Measurements from ENCODE around the gene DLG1. TPM values are rescaled to one million over a fixed set of nuclear protein-coding genes. Genes with fewer than 3 reads are reported as not detected.
A peak's percentile ranks its signal among the peaks of the same experiment; 100 is the strongest.

The DLG1 gene
- total and polyA plus RNA-seq, 4 experiments from 2014 or later = 21.4 to 92.1 (median 61.2) TPM

DNA sequence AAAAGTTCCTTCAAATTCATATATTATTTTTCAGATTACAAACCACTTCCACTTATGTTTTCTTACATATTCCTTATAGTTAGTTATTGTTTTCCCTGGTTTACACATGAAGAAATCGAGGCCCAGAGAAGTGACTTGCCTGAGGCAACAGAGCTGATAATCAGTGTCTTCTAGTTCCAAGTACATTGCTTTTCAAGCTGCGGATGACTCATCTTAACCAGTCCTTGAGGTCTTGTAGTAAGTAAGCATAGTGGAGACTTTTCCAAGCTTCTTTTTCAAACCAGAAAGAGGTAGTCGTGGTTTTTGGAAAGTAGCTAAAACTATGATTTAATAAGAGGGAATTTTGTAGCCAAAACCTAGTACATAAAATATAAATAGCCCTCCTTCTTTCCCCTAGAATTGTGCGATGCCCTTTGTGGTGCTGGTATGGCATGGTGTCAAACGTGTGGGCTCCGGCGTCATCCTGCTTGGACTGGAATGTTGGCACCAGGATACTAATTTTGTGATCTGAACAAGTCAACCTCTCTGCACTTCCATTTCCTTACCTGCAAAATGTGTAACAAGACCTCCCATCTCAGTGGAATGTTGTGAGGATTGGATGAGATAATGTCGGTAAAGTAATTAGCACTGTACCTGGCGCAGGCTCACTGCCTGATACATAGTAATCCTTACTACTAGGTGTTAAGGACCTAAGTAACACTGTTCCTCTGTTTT, 19.0 kb upstream of the DLG1 start:
- Histone ChIP-seq H3K36me3 (ENCODE audit: insufficient read depth, low read length) (no peaks in the 10 kb centered on the region), H3K27ac (ENCODE audit: low read depth, low read length) (no peak overlapping the region), H3K9me3 (ENCODE audit: control insufficient read depth in 1 of 2, low read length in 2 of 2) (no peaks in the 10 kb centered on the region), H3K4me1 (ENCODE audit: insufficient read depth, low read length) (no peaks in the 10 kb centered on the region), H3K4me3 (ENCODE audit: low read length in 2 of 2) (no peak overlapping the region), H3K27me3 (ENCODE audit: insufficient read depth, low read length) (no peaks in the 10 kb centered on the region)
- CTCF ChIA-PET (ENCODE audit: partially characterized antibody) = no interaction called here
- no peak for DNase-seq
- peaks cover 0 to 4% (median 0%) of the 10 kb centered on the region in 8 donors for H3K9me3 Mint-ChIP-seq
- no peaks in the 10 kb centered on the region for H3K4me1 Mint-ChIP-seq
- intact Hi-C loops (cut with micrococcal nuclease) = loop anchor here (10.0 kb wide), 1 partner anchor 67 kb away; no protein-coding TSS in a partner anchor
- no peak overlapping the region for H3K4me3 Mint-ChIP-seq
- peaks cover 12 to 18% of the 10 kb centered on the region in 2 donors for H3K27me3 Mint-ChIP-seq
- POLR2A ChIA-PET (ENCODE audit: partially characterized antibody) = interaction anchor here (0.6 kb wide), 1 partner anchor 1415 kb away, joined by 3 read pairs; no protein-coding TSS in a partner anchor
- H3K36me3 Mint-ChIP-seq = no peaks in the 10 kb centered on the region
- H3K27ac Mint-ChIP-seq = no peak overlapping the region

- no peak overlapping the region for H3K27ac Mint-ChIP-seq
Observed at GRCh38 chr3:197312431-197312830, 14.0 kb upstream of the DLG1 start.

DNA sequence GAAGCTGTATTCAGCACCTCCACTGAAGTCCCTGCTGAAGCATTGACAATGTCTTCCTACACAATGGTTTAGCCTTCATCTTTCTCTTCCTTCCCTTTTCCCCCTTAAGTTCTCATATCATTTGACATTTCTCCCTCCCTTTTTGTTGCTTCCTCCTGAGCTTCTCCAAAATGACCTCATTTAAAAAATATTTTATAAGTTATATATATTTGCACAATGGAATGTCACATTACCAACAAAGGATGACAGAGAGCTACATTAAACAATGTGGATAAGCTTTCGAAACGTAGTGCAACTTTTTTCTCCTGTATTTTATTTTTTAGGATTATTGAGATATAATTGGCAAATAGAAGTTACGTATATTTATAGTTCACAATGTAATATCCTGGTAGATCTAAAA, 13.2 kb upstream of the DLG1 start:
- no peaks in the 10 kb centered on the region for H3K36me3 Mint-ChIP-seq
- intact Hi-C loops (cut with micrococcal nuclease) = loop anchor here (10.0 kb wide), 1 partner anchor 73 kb away; no protein-coding TSS in a partner anchor

More at GRCh38 chr3:197312431-197312830, 14.0 kb upstream of the DLG1 start:
- Histone ChIP-seq H3K4me3 (ENCODE audit: low read length in 2 of 2) (no peak overlapping the region), H3K9me3 (ENCODE audit: control insufficient read depth in 1 of 2, low read length in 2 of 2) (no peaks in the 10 kb centered on the region), H3K4me1 (ENCODE audit: insufficient read depth, low read length) (no peaks in the 10 kb centered on the region), H3K36me3 (ENCODE audit: insufficient read depth, low read length) (no peaks in the 10 kb centered on the region), H3K27me3 (ENCODE audit: insufficient read depth, low read length) (no peaks in the 10 kb centered on the region), H3K27ac (ENCODE audit: low read depth, low read length) (no peak overlapping the region)
- ChIA-PET POLR2A (ENCODE audit: partially characterized antibody) (interaction anchor here (0.8 kb wide), 1 partner anchor 18 kb away, joined by 3 read pairs; no protein-coding TSS in a partner anchor), CTCF (ENCODE audit: partially characterized antibody) (no interaction called here)
- H3K36me3 Mint-ChIP-seq = no peaks in the 10 kb centered on the region
- DNase-seq = no peak
- H3K9me3 Mint-ChIP-seq = peaks cover 0 to 4% (median 0%) of the 10 kb centered on the region in 8 donors
- peaks cover 4 to 5% of the 10 kb centered on the region in 2 donors for H3K27me3 Mint-ChIP-seq
- peaks cover 0 to 4% (median under 1%) of the 10 kb centered on the region in 4 donors for H3K4me1 Mint-ChIP-seq
- intact Hi-C loops (cut with micrococcal nuclease) = loop anchor here (10.0 kb wide), 1 partner anchor 72 kb away; no protein-coding TSS in a partner anchor
- no peak overlapping the region for H3K4me3 Mint-ChIP-seq

GRCh38 chr3:197309528-197310361, 11.3 kb upstream of the DLG1 start:
- no peaks in the 10 kb centered on the region for H3K27me3 ChIP-seq (ENCODE audit: insufficient read depth, low read length)
- H3K4me3 Mint-ChIP-seq = no peak overlapping the region
- no peaks in the 10 kb centered on the region for H3K36me3 Mint-ChIP-seq
- H3K27ac Mint-ChIP-seq = no peak overlapping the region
- peaks cover 1 to 5% of the 10 kb centered on the region in 2 donors for H3K27me3 Mint-ChIP-seq
- peaks cover 3 to 10% (median 4%) of the 10 kb centered on the region in 4 donors for H3K4me1 Mint-ChIP-seq
- H3K4me1 ChIP-seq (ENCODE audit: insufficient read depth, low read length) = no peaks in the 10 kb centered on the region
- peaks cover 0 to 4% (median 0%) of the 10 kb centered on the region in 8 donors for H3K9me3 Mint-ChIP-seq
- no peaks in the 10 kb centered on the region for H3K36me3 ChIP-seq (ENCODE audit: insufficient read depth, low read length)
- H3K4me3 ChIP-seq (ENCODE audit: low read length in 2 of 2) = no peak overlapping the region
- no peak overlapping the region for H3K27ac ChIP-seq (ENCODE audit: low read depth, low read length)
- ChIA-PET POLR2A (ENCODE audit: partially characterized antibody) (interaction anchor here (0.5 kb wide), 1 partner anchor 12 kb away, joined by 3 read pairs; the partner anchor contains the start of gene DLG1), CTCF (ENCODE audit: partially characterized antibody) (no interaction called here)
- intact Hi-C loops (cut with micrococcal nuclease) = loop anchor here (10.0 kb wide), 1 partner anchor 75 kb away; no protein-coding TSS in a partner anchor
- H3K9me3 ChIP-seq (ENCODE audit: control insufficient read depth in 1 of 2, low read length in 2 of 2) = no peaks in the 10 kb centered on the region
- DNase-seq = no peak

More for the DNA sequence above, 13.2 kb upstream of the DLG1 start:
- peaks cover 4 to 5% of the 10 kb centered on the region in 2 donors for H3K27me3 Mint-ChIP-seq
- no peak overlapping the region for H3K27ac Mint-ChIP-seq
- Histone ChIP-seq H3K27ac (ENCODE audit: low read depth, low read length) (no peak overlapping the region), H3K9me3 (ENCODE audit: control insufficient read depth in 1 of 2, low read length in 2 of 2) (no peaks in the 10 kb centered on the region), H3K27me3 (ENCODE audit: insufficient read depth, low read length) (no peaks in the 10 kb centered on the region), H3K36me3 (ENCODE audit: insufficient read depth, low read length) (no peaks in the 10 kb centered on the region), H3K4me3 (ENCODE audit: low read length in 2 of 2) (no peak overlapping the region), H3K4me1 (ENCODE audit: insufficient read depth, low read length) (no peaks in the 10 kb centered on the region)
- ChIA-PET CTCF (ENCODE audit: partially characterized antibody) (interaction anchor here (1.6 kb wide), 1 partner anchor 54 kb away, joined by 3 read pairs; no protein-coding TSS in a partner anchor), POLR2A (ENCODE audit: partially characterized antibody) (no interaction called here)
- no peak for DNase-seq
- H3K4me3 Mint-ChIP-seq = no peak overlapping the region
- H3K9me3 Mint-ChIP-seq = peaks cover 0 to 4% (median 0%) of the 10 kb centered on the region in 8 donors
- H3K4me1 Mint-ChIP-seq = peaks cover 0 to 4% (median under 1%) of the 10 kb centered on the region in 4 donors

GRCh38 chr3:197308591-197308990, 10.2 kb upstream of the DLG1 start:
- Histone ChIP-seq H3K4me3 (ENCODE audit: low read length in 2 of 2) (no peak overlapping the region), H3K4me1 (ENCODE audit: insufficient read depth, low read length) (no peaks in the 10 kb centered on the region), H3K36me3 (ENCODE audit: insufficient read depth, low read length) (no peaks in the 10 kb centered on the region), H3K9me3 (ENCODE audit: control insufficient read depth in 1 of 2, low read length in 2 of 2) (no peaks in the 10 kb centered on the region), H3K27ac (ENCODE audit: low read depth, low read length) (no peak overlapping the region), H3K27me3 (ENCODE audit: insufficient read depth, low read length) (peaks cover 3% of the 10 kb centered on the region)
- H3K4me3 Mint-ChIP-seq = no peak overlapping the region
- H3K9me3 Mint-ChIP-seq = peaks cover 0 to 4% (median 0%) of the 10 kb centered on the region in 8 donors
- POLR2A ChIA-PET (ENCODE audit: partially characterized antibody) = no interaction called here
- H3K27ac Mint-ChIP-seq = no peak overlapping the region
- no peaks in the 10 kb centered on the region for H3K36me3 Mint-ChIP-seq
- CTCF ChIA-PET (ENCODE audit: partially characterized antibody) = no interaction called here
- DNase-seq = no peak
- intact Hi-C loops (cut with micrococcal nuclease) = no loop called here
- H3K27me3 Mint-ChIP-seq = peaks cover 3 to 6% of the 10 kb centered on the region in 2 donors
- peaks cover 3 to 10% (median 4%) of the 10 kb centered on the region in 4 donors for H3K4me1 Mint-ChIP-seq

DNA sequence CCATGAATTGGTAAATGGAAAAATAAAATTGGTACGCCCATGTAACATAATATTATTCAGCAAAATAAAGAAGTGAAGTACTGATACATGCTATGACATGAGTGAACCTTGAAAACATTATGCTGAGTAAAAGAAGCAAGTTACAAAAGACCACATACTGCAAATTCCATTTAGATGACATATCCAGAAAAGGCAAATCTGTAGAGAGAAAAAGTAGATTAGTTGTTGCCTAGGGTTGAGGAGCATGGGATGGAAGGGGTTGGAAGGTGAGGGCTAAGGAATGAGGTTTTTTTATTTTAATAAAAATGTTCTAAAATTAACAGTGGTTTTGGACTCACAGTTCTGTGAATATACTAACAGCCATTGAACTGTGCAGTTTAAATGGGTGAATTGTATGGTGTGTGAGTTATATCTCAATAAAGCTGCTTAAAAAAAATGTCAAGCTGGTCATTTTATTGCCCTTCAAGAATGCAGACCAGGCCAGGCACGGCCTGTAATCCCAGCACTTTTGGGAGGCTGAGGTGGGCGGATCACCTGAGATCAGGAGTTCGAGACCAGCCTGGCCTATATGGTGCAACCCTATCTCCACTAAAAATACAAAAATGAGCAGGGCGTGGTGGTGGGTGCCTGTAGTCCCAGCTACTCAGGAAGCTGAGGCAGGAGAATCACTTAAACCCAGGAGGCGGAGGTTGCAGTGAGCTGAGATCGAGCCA, 8.1 kb upstream of the DLG1 start:
- no peaks in the 10 kb centered on the region for H3K9me3 ChIP-seq (ENCODE audit: control insufficient read depth in 1 of 2, low read length in 2 of 2)
- Mint-ChIP-seq H3K4me1 (peaks cover 3 to 10% (median 4%) of the 10 kb centered on the region in 4 donors), H3K36me3 (no peaks in the 10 kb centered on the region), H3K27me3 (peaks cover 3 to 8% of the 10 kb centered on the region in 2 donors), H3K9me3 (no peaks in the 10 kb centered on the region), H3K4me3 (no peak overlapping the region), H3K27ac (peak overlapping the region in 1 of 7 donors; percentile 63)
- ChIA-PET POLR2A (ENCODE audit: partially characterized antibody) (no interaction called here), CTCF (ENCODE audit: partially characterized antibody) (no interaction called here)
- DNase-seq = no peak
- H3K4me1 ChIP-seq (ENCODE audit: insufficient read depth, low read length) = no peaks in the 10 kb centered on the region
- intact Hi-C loops (cut with micrococcal nuclease) = no loop called here
- H3K27ac ChIP-seq (ENCODE audit: low read depth, low read length) = no peak overlapping the region
- H3K27me3 ChIP-seq (ENCODE audit: insufficient read depth, low read length) = peaks cover 3% of the 10 kb centered on the region
- no peak overlapping the region for H3K4me3 ChIP-seq (ENCODE audit: low read length in 2 of 2)
- H3K36me3 ChIP-seq (ENCODE audit: insufficient read depth, low read length) = no peaks in the 10 kb centered on the region

Data from CD4-positive, alpha-beta memory T cell (primary cell).